A549 (cell line): ENCODE results near the gene ACAA1. TPM values are rescaled to one million over a fixed set of nuclear protein-coding genes. Genes with fewer than 3 reads are reported as not detected.

Source experiments
- ATAC-seq, 2 experiments: fragments of 200-7000 bp in 1 of 2; fragments of >200 bp in 1 of 2; cut with Nextera tagmentation in 1 of 2; cut with Tn5 transposase in 1 of 2; 3 replicates each; pipeline versions ENCODE4 v1.8.0 to v1.9.1; 2018 to 2020; ENCODE audit warnings: mild to moderate bottlenecking in 1 of 2, moderate library complexity in 1 of 2
- CTCF ChIA-PET: fragments of 300-600 bp; sonication (Branson Sonifier 250); formaldehyde crosslinking; extraction: SDS; loops from one replicate; lab custom pipeline; 2021; ENCODE audit warnings: antibody characterized with exemption, inconsistent platforms; lab: Yijun Ruan, JAX
- POLR2A ChIA-PET: fragments of 350-600 bp; formaldehyde crosslinking; extraction: SDS; loops from one replicate; lab custom pipeline; 2021; ENCODE audit warnings: antibody characterized with exemption, inconsistent platforms; lab: Yijun Ruan, JAX
- DNase-seq, 2 experiments: peaks; one replicate each; pipeline versions ENCODE4 v3.0.0 to v3.0.0-alpha.2; 2011 to 2016; ENCODE audit warnings: low read depth in 1 of 2, low spot score in 1 of 2
- FAIRE-seq: peaks from 2 replicates; lab custom pipeline; 2011; peaks lifted over from hg19 to GRCh38; lab: Jason Lieb, UNC
- H3K27ac ChIP-seq, 2 experiments: fragments of >200 bp; sonication (Bioruptor Twin); formaldehyde crosslinking; 3 replicates each; pipeline ENCODE4 v1.5.1; 2016 to 2017
- H3K4me1 ChIP-seq: fragments of >200 bp; sonication (Bioruptor Twin); formaldehyde crosslinking; 3 replicates; pipeline ENCODE4 v1.6.1; 2016
- H3K4me2 ChIP-seq: fragments of >200 bp; sonication (Bioruptor Twin); formaldehyde crosslinking; 3 replicates; pipeline ENCODE4 v1.6.1; 2016
- H3K4me3 ChIP-seq: fragments of >200 bp; sonication (Bioruptor Twin); formaldehyde crosslinking; 3 replicates; pipeline ENCODE4 v1.5.1; 2016
- H3K9me3 ChIP-seq: fragments of >200 bp; sonication (Bioruptor Twin); formaldehyde crosslinking; 3 replicates; pipeline ENCODE4 v1.6.1; 2016
- BHLHE40 ChIP-seq: IDR thresholded peaks from 2 replicates; pipeline ENCODE4 v1.6.1; 2012; ENCODE audit warnings: low read depth, low read length, inconsistent platforms
- CBX2 ChIP-seq: fragments of 200-600 bp; sonication (generic); IDR thresholded peaks from 2 replicates; pipeline ENCODE4 v1.6.1; 2016; ENCODE audit warnings: low read depth, mild to moderate bottlenecking, borderline replicate concordance
- EHF ChIP-seq: fragments of 250-450 bp; sonication (Bioruptor Pico); IDR thresholded peaks from 2 replicates; pipeline ENCODE4 v1.5.0; 2020; ENCODE audit warnings: mild to moderate bottlenecking
- ESRRA ChIP-seq: fragments of 150-350 bp; IDR thresholded peaks from 2 replicates; pipeline ENCODE4 v1.6.1; 2014; ENCODE audit warnings: mild to moderate bottlenecking, low read length, borderline replicate concordance
- FOSB ChIP-seq: fragments of 250-450 bp; sonication (Bioruptor Pico); IDR thresholded peaks from 2 replicates; pipeline ENCODE4 v1.5.0; 2020; ENCODE audit warnings: mild to moderate bottlenecking, moderate library complexity
- GATA3 ChIP-seq: IDR thresholded peaks from 2 replicates; pipeline ENCODE4 v1.6.1; 2012; ENCODE audit warnings: borderline replicate concordance
- HOXB5 ChIP-seq: fragments of 250-450 bp; sonication (Bioruptor Pico); IDR thresholded peaks from 2 replicates; pipeline ENCODE4 v1.5.0; 2020; ENCODE audit warnings: mild to moderate bottlenecking, moderate library complexity
- JUN ChIP-seq, 2 experiments: fragments of >200 bp; sonication (Bioruptor Twin); formaldehyde crosslinking; IDR thresholded peaks; 2 replicates in 1 of 2; 3 replicates in 1 of 2; pipeline ENCODE4 v1.6.1; 2016 to 2017
- JUNB ChIP-seq: fragments of >200 bp; sonication (Bioruptor Twin); formaldehyde crosslinking; IDR thresholded peaks from 2 replicates; pipeline ENCODE4 v1.6.1; 2016
- MAFK ChIP-seq: fragments of 450-650 bp; IDR thresholded peaks from 2 replicates; pipeline ENCODE4 v1.6.1; 2014; ENCODE audit not compliant: partially characterized antibody
- MYC ChIP-seq: IDR thresholded peaks from 2 replicates; pipeline ENCODE4 v1.6.1; 2012; ENCODE audit warnings: mild to moderate bottlenecking, inconsistent platforms, low read length, improper control_type of control experiment, borderline replicate concordance
- NR3C1 ChIP-seq: fragments of >200 bp; sonication (Bioruptor Twin); formaldehyde crosslinking; IDR thresholded peaks from 3 replicates; pipeline ENCODE4 v1.6.1; 2017
- POLR2AphosphoS2 ChIP-seq: conservative IDR thresholded peaks from 2 replicates; pipeline ENCODE4 v1.6.1; 2012; ENCODE audit warnings: low read length, improper control_type of control experiment, inconsistent platforms
- RAD21 ChIP-seq, 2 experiments: fragments of >200 bp in 1 of 2; sonication (Bioruptor Twin) in 1 of 2; formaldehyde crosslinking in 1 of 2; IDR thresholded peaks in 1 of 2; conservative IDR thresholded peaks in 1 of 2; 2 replicates in 1 of 2; 3 replicates in 1 of 2; pipeline ENCODE4 v1.6.1; 2012 to 2018; ENCODE audit warnings: inconsistent platforms in 1 of 2
- RARB ChIP-seq: fragments of 250-450 bp; sonication (Bioruptor Pico); IDR thresholded peaks from 2 replicates; pipeline ENCODE4 v1.8.0; 2021; ENCODE audit warnings: mild to moderate bottlenecking, moderate library complexity
- RFX5 ChIP-seq: fragments of 450-650 bp; IDR thresholded peaks from 2 replicates; pipeline ENCODE4 v1.7.1; 2014; ENCODE audit warnings: antibody characterized with exemption, mild to moderate bottlenecking, moderate library complexity
- RNF2 ChIP-seq: fragments of 200-600 bp; sonication (generic); IDR thresholded peaks from 2 replicates; pipeline ENCODE4 v1.6.1; 2016; ENCODE audit warnings: low read depth, mild to moderate bottlenecking, antibody characterized with exemption, moderate library complexity, borderline replicate concordance
- TFCP2L1 ChIP-seq: fragments of 250-450 bp; sonication (Bioruptor Pico); IDR thresholded peaks from 2 replicates; pipeline ENCODE4 v1.5.0; 2021; ENCODE audit warnings: mild to moderate bottlenecking
- TP53 ChIP-seq: fragments of 250-450 bp; sonication (Bioruptor Pico); IDR thresholded peaks from 2 replicates; pipeline ENCODE4 v1.5.0; 2021; ENCODE audit warnings: mild to moderate bottlenecking, moderate library complexity
- ZC3H11A ChIP-seq: fragments of 450-650 bp; IDR thresholded peaks from 2 replicates; pipeline ENCODE4 v1.6.1; 2014; ENCODE audit warnings: antibody characterized with exemption, mild to moderate bottlenecking
- ZFP36 ChIP-seq: fragments of 450-650 bp; IDR thresholded peaks from 2 replicates; pipeline ENCODE4 v1.6.1; 2014; ENCODE audit warnings: borderline replicate concordance; ENCODE audit not compliant: partially characterized antibody
- WGBS: methylation state at CpG from one replicate; pipeline ENCODE4 v1.1.6; 2017; ENCODE audit errors: missing lambda C conversion rate; 5-methylcytosine and 5-hydroxymethylcytosine counted together
- polyA plus RNA-seq, 4 experiments: library from polyadenylated mRNA; depleted of rRNA in 3 of 4; stranded (reverse); fragments of >200 nt; fragmentation: RNase III in 1 of 4; extraction: RNeasy Plus Mini Kit Qiagen cat#74134 plus additional on column Dnase treatment in 1 of 4; gene quantifications; 2 replicates in 3 of 4; 3 replicates in 1 of 4; pipeline ENCODE4 v1.2.3, GENCODE V29; 2011 to 2017
- TF ChIP-seq, protein P1 (sequence below): fragments of 250-450 bp; sonication (Bioruptor Pico); IDR thresholded peaks from 2 replicates; pipeline ENCODE4 v1.5.0; 2021; ENCODE audit warnings: mild to moderate bottlenecking, moderate library complexity, borderline replicate concordance
- TF ChIP-seq, protein P2 (sequence below): IDR thresholded peaks from 2 replicates; pipeline ENCODE4 v1.6.1; 2012
- TF ChIP-seq, protein P3 (sequence below): fragments of 250-450 bp; sonication (Bioruptor Pico); IDR thresholded peaks from 2 replicates; pipeline ENCODE4 v1.5.0; 2020; ENCODE audit warnings: low read depth, mild to moderate bottlenecking, moderate library complexity
- TF ChIP-seq, protein P4 (sequence below): fragments of 150-350 bp; IDR thresholded peaks from 2 replicates; pipeline ENCODE4 v1.6.1; 2014; ENCODE audit warnings: low read depth, mild to moderate bottlenecking, low read length

ACAA1 gene
- polyA plus RNA-seq, 2 of the 4 experiments (the other 2 are of a cell fraction): 36.8 to 53.2 TPM

DNA sequence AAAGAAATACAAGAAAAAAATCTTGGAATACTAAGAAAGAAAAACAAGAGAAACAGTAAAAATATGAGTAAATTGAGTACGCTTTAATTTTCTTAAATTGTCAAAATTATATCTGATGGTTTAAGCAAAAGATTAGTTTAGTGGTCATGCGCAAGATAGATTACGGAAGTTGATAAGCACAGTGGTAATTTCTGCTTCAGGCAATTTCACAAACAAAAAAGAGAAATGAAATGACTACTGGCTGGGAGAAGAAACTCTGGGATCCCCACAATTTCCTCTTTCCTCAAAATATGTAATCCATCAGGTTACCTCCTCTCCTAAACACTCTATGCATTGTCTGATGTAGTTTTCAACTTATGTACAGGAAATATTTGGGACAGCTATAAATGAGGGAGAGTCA lies 10.5 kb upstream of the ACAA1 start:
- CTCF ChIA-PET: interaction anchor here (1.3 kb wide), 1 partner anchor 16 kb away, joined by 4 read pairs; no protein-coding TSS in a partner anchor
- FAIRE-seq (no peak), ATAC-seq (no peak), DNase-seq (no peak)
- H3K4me2 ChIP-seq: no peak overlapping the region
- POLR2A ChIA-PET: interaction anchor here (0.8 kb wide), 1 partner anchor 11 kb away, joined by 4 read pairs; the partner anchor contains the start of gene ACAA1
- H3K4me3 ChIP-seq: no peak overlapping the region
- H3K9me3 ChIP-seq: peaks cover 17% of the 10 kb centered on the region
- no peaks in the 10 kb centered on the region for H3K4me1 ChIP-seq
- no peak overlapping the region for H3K27ac ChIP-seq
- TF ChIP-seq POLR2AphosphoS2 (no peak), RAD21 (conservative IDR thresholded peaks at IDR 0.05 in 1 of 2, IDR thresholded peaks at IDR 0.05 in 1 of 2) (no peak), MYC (no peak), HOXB5 (no peak), RFX5 (no peak), MAFK (no peak), FOSB (CRISPR knock-in tag) (no peak), BHLHE40 (no peak), EHF (CRISPR knock-in tag) (no peak), GATA3 (no peak), ZFP36 (no peak), NR3C1 (no peak), ZC3H11A (no peak), CBX2 (no peak)
- TF ChIP-seq, protein P1, sequence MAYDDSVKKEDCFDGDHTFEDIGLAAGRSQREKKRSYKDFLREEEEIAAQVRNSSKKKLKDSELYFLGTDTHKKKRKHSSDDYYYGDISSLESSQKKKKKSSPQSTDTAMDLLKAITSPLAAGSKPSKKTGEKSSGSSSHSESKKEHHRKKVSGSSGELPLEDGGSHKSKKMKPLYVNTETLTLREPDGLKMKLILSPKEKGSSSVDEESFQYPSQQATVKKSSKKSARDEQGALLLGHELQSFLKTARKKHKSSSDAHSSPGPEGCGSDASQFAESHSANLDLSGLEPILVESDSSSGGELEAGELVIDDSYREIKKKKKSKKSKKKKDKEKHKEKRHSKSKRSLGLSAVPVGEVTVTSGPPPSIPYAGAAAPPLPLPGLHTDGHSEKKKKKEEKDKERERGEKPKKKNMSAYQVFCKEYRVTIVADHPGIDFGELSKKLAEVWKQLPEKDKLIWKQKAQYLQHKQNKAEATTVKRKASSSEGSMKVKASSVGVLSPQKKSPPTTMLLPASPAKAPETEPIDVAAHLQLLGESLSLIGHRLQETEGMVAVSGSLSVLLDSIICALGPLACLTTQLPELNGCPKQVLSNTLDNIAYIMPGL (CRISPR knock-in tag): no peak
- TF ChIP-seq, protein P2, sequence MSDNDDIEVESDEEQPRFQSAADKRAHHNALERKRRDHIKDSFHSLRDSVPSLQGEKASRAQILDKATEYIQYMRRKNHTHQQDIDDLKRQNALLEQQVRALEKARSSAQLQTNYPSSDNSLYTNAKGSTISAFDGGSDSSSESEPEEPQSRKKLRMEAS: no peak
- WGBS: 89% methylated on average over 3 of the region's 3 CpGs

DNA sequence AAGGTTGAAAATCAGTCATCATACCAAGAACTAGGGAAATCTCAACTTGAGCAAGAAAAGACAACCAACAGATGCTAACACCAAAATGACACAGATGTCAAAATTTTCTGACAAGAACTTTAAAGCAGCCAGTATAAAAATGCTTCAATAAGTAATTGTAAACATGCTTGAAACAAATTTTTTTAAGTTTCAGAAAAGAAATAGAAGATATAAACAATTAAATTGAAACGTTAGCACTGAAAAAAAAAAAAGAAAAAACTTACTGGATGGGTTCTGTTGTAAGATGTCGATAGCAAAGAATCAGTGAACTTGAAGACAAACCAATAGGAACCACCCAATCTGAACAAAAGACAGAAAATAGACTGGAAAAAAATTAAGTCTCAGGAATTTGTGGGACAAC lies 9.6 kb upstream of the ACAA1 start:
- ATAC-seq (no peak), DNase-seq (no peak), FAIRE-seq (no peak)
- no peaks in the 10 kb centered on the region for H3K4me1 ChIP-seq
- 3% methylated on average over 2 of the region's 2 CpGs for WGBS
- ChIA-PET CTCF (no interaction called here), POLR2A (no interaction called here)
- no peak overlapping the region for H3K27ac ChIP-seq
- no peak overlapping the region for H3K4me3 ChIP-seq
- peaks cover 17% of the 10 kb centered on the region for H3K9me3 ChIP-seq
- H3K4me2 ChIP-seq: no peak overlapping the region
- TF ChIP-seq FOSB (CRISPR knock-in tag) (no peak), POLR2AphosphoS2 (no peak), MYC (no peak), GATA3 (no peak)
- TF ChIP-seq, protein P3, sequence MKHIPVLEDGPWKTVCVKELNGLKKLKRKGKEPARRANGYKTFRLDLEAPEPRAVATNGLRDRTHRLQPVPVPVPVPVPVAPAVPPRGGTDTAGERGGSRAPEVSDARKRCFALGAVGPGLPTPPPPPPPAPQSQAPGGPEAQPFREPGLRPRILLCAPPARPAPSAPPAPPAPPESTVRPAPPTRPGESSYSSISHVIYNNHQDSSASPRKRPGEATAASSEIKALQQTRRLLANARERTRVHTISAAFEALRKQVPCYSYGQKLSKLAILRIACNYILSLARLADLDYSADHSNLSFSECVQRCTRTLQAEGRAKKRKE (CRISPR knock-in tag): no peak

DNA sequence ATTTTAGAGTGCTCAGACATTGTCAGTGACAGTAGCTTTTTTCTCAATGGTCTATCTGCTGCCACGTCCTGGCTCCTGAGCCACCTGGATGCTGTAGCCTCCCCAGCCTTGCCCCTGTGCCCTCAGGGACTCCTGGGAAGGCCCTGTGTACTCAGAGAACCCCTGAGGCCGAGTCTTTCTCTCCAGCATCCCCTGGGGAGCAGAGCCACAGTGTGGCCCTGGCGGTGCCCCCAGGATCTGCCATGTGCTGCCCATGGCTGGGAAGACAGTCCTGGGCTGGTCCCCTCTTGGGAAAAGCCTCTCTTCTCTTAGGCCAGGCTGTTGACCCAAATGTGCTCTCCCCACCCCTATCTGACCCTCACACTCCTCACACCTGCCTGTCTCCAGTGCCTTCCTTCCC lies 6.6 kb upstream of the ACAA1 start:
- DNase-seq (no peak), FAIRE-seq (no peak), ATAC-seq (no peak)
- no peak overlapping the region for H3K4me3 ChIP-seq
- POLR2A ChIA-PET: no interaction called here
- WGBS: 42% methylated on average over 3 of the region's 3 CpGs
- CTCF ChIA-PET: interaction anchor here (1.1 to 1.4 kb wide), 3 partner anchors 8 to 21 kb away, joined by 3 read pairs; no protein-coding TSS in a partner anchor
- no peak overlapping the region for H3K4me2 ChIP-seq
- no peak overlapping the region for H3K27ac ChIP-seq
- H3K4me1 ChIP-seq: peaks cover 8% of the 10 kb centered on the region; the same call in 1 of the 3 replicates
- peaks cover 17% of the 10 kb centered on the region for H3K9me3 ChIP-seq
- no peak for TF ChIP-seq MAFK
- TF ChIP-seq RAD21 (conservative IDR thresholded peaks at IDR 0.05 in 1 of 2, IDR thresholded peaks at IDR 0.05 in 1 of 2): no peak
- TF ChIP-seq RARB (CRISPR knock-in tag): no peak
- TF ChIP-seq, protein P1 (CRISPR knock-in tag): no peak
- TF ChIP-seq TFCP2L1 (CRISPR knock-in tag): no peak
- no peak for TF ChIP-seq BHLHE40
- TF ChIP-seq TP53 (CRISPR knock-in tag): no peak
- no peak for TF ChIP-seq MYC
- TF ChIP-seq JUN (IDR thresholded peaks at IDR 0.05): no peak
- no peak for TF ChIP-seq JUNB
- TF ChIP-seq RNF2: no peak
- TF ChIP-seq ZFP36: no peak
- TF ChIP-seq, protein P4, sequence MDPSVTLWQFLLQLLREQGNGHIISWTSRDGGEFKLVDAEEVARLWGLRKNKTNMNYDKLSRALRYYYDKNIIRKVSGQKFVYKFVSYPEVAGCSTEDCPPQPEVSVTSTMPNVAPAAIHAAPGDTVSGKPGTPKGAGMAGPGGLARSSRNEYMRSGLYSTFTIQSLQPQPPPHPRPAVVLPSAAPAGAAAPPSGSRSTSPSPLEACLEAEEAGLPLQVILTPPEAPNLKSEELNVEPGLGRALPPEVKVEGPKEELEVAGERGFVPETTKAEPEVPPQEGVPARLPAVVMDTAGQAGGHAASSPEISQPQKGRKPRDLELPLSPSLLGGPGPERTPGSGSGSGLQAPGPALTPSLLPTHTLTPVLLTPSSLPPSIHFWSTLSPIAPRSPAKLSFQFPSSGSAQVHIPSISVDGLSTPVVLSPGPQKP: no peak
- no peak for TF ChIP-seq ESRRA
